H1 (cell line): ENCODE measurements around the gene KIF5C. TPM values are rescaled to one million over a fixed set of nuclear protein-coding genes. Genes with fewer than 3 reads are reported as not detected.

ENCODE experiments used
- CTCF ChIA-PET: fragments of 300-600 bp; sonication (Branson Sonifier 250); formaldehyde crosslinking; loops from one replicate; lab custom pipeline; 2021; ENCODE audit not compliant: partially characterized antibody; lab: Charles Lee
- POLR2A ChIA-PET: fragments of 300-600 bp; sonication (Branson Sonifier 250); formaldehyde crosslinking; loops from one replicate; lab custom pipeline; 2021; ENCODE audit warnings: inconsistent platforms; ENCODE audit not compliant: partially characterized antibody; lab: Charles Lee
- DNase-seq, 2 experiments: peaks; one replicate each; pipeline versions ENCODE4 v3.0.0 to v3.0.0-alpha.2; 2010 to 2022; ENCODE audit warnings: low spot score in 2 of 2, low read depth in 1 of 2, mixed read lengths in 1 of 2
- FAIRE-seq: peaks from 2 replicates; lab custom pipeline; 2011; peaks lifted over from hg19 to GRCh38; lab: Jason Lieb, UNC
- H2AFZ ChIP-seq: 2 replicates; pipeline ENCODE4 v1.8.1; 2012; ENCODE audit warnings: low read length, inconsistent platforms
- H2AK5ac ChIP-seq: 2 replicates; pipeline ENCODE4 v1.6.1; 2013; ENCODE audit warnings: low read depth, low read length
- H2BK120ac ChIP-seq: replicated peaks from 2 replicates; pipeline ENCODE3; 2013; ENCODE audit warnings: low read depth, low read length, inconsistent platforms
- H2BK12ac ChIP-seq: 2 replicates; pipeline ENCODE4 v1.6.1; 2013; ENCODE audit warnings: low read depth, low read length
- H2BK15ac ChIP-seq: 2 replicates; pipeline ENCODE4 v1.6.1; 2013; ENCODE audit warnings: low read length
- H2BK20ac ChIP-seq: 2 replicates; pipeline ENCODE4 v1.6.1; 2013; ENCODE audit warnings: low read length
- H2BK5ac ChIP-seq: 2 replicates; pipeline ENCODE4 v1.6.1; 2013; ENCODE audit warnings: low read depth, low read length
- H3K14ac ChIP-seq: 2 replicates; pipeline ENCODE4 v1.6.1; 2013; ENCODE audit warnings: inconsistent platforms; ENCODE audit not compliant: insufficient read length
- H3K18ac ChIP-seq: 2 replicates; pipeline ENCODE4 v1.6.1; 2013; ENCODE audit warnings: low read length; ENCODE audit errors: extremely low read depth
- H3K23ac ChIP-seq: 2 replicates; pipeline ENCODE4 v1.6.1; 2013; ENCODE audit warnings: inconsistent platforms; ENCODE audit not compliant: insufficient read length
- H3K23me2 ChIP-seq: 2 replicates; pipeline ENCODE4 v1.6.1; 2013; ENCODE audit warnings: low read depth, low read length
- H3K27ac ChIP-seq: 2 replicates; pipeline ENCODE4 v1.6.1; 2011; ENCODE audit warnings: low read depth, low read length, inconsistent platforms
- H3K27me3 ChIP-seq, 4 experiments: replicated peaks in 1 of 4; 1 replicate in 1 of 4; 2 replicates in 3 of 4; pipeline versions ENCODE4 v1.6.1 to v1.8.1; 2011 to 2013; ENCODE audit warnings: low read length in 3 of 4, mild to moderate bottlenecking in 3 of 4, inconsistent platforms in 2 of 4, mixed read lengths in 2 of 4, moderate library complexity in 1 of 4; ENCODE audit not compliant: control insufficient read depth in 3 of 4, insufficient read depth in 3 of 4; ENCODE audit errors: extremely low read depth in 1 of 4
- H3K36me3 ChIP-seq, 4 experiments: 2 replicates each; pipeline versions ENCODE4 v1.6.1 to v1.8.1; 2011 to 2013; ENCODE audit warnings: mild to moderate bottlenecking in 4 of 4, low read length in 3 of 4, moderate library complexity in 2 of 4, control low read depth in 1 of 4, inconsistent platforms in 1 of 4; ENCODE audit not compliant: insufficient read depth in 4 of 4, control insufficient read depth in 2 of 4
- H3K4ac ChIP-seq: replicated peaks from 2 replicates; pipeline ENCODE3; 2013; ENCODE audit warnings: low read length, low read depth, mixed read lengths, inconsistent platforms; ENCODE audit not compliant: insufficient read length
- H3K4me1 ChIP-seq, 4 experiments: replicated peaks in 1 of 4; 1 replicate in 1 of 4; 2 replicates in 3 of 4; pipeline versions ENCODE4 v1.6.1 to v1.8.1; 2011 to 2013; ENCODE audit warnings: low read length in 3 of 4, inconsistent platforms in 2 of 4, mixed read lengths in 1 of 4; ENCODE audit not compliant: insufficient read depth in 4 of 4, control insufficient read depth in 3 of 4
- H3K4me2 ChIP-seq, 2 experiments: 2 replicates each; pipeline versions ENCODE4 v1.6.1 to v1.8.1; 2011 to 2013; ENCODE audit warnings: low read depth in 2 of 2, low read length in 2 of 2, control low read depth in 1 of 2, inconsistent platforms in 1 of 2, mild to moderate bottlenecking in 1 of 2; ENCODE audit not compliant: insufficient read depth in 1 of 2
- H3K4me3 ChIP-seq, 4 experiments: fragments of 200-600, 300-600 bp in 1 of 4; sonication (generic), shearing (Covaris generic), sonication (Bioruptor Twin) in 1 of 4; 2 replicates each; pipeline versions ENCODE4 v1.5.1 to v1.8.1; 2011 to 2016; ENCODE audit warnings: low read length in 4 of 4, low read depth in 3 of 4, control low read depth in 2 of 4, inconsistent platforms in 2 of 4, mild to moderate bottlenecking in 2 of 4, mixed read lengths in 1 of 4, moderate library complexity in 1 of 4; ENCODE audit not compliant: insufficient read depth in 2 of 4; ENCODE audit errors: extremely low read depth in 1 of 4
- H3K56ac ChIP-seq: replicated peaks from 2 replicates; pipeline ENCODE3; 2013; ENCODE audit warnings: low read depth, mild to moderate bottlenecking, mixed read lengths, low read length, inconsistent platforms; ENCODE audit not compliant: insufficient read length
- H3K79me1 ChIP-seq: 2 replicates; pipeline ENCODE4 v1.6.1; 2013; ENCODE audit warnings: low read depth, low read length, control low read depth
- H3K79me2 ChIP-seq, 2 experiments: 2 replicates each; pipeline versions ENCODE4 v1.6.1 to v1.8.1; 2012 to 2013; ENCODE audit warnings: low read length in 2 of 2, mild to moderate bottlenecking in 2 of 2, inconsistent platforms in 1 of 2; ENCODE audit not compliant: insufficient read depth in 2 of 2, control insufficient read depth in 1 of 2
- H3K9ac ChIP-seq, 4 experiments: replicated peaks in 1 of 4; 1 replicate in 1 of 4; 2 replicates in 3 of 4; pipeline versions ENCODE4 v1.6.1 to v1.8.1; 2011 to 2013; ENCODE audit warnings: low read depth in 3 of 4, low read length in 3 of 4, control low read depth in 2 of 4, mild to moderate bottlenecking in 2 of 4, moderate library complexity in 2 of 4, inconsistent platforms in 1 of 4; ENCODE audit errors: extremely low read depth in 1 of 4
- H3K9me3 ChIP-seq, 2 experiments: 2 replicates each; pipeline versions ENCODE4 v1.6.1 to v1.8.1; 2012 to 2013; ENCODE audit warnings: mild to moderate bottlenecking in 2 of 2, moderate library complexity in 2 of 2, control low read depth in 1 of 2, inconsistent platforms in 1 of 2, low read depth in 1 of 2, low read length in 1 of 2, mixed read lengths in 1 of 2; ENCODE audit not compliant: insufficient read depth in 2 of 2
- H4K20me1 ChIP-seq, 2 experiments: replicated peaks in 1 of 2; 2 replicates each; pipeline versions ENCODE3 to v1.8.1; 2011 to 2013; ENCODE audit warnings: inconsistent platforms in 2 of 2, low read length in 2 of 2, mild to moderate bottlenecking in 1 of 2; ENCODE audit not compliant: insufficient read depth in 2 of 2, control insufficient read depth in 1 of 2
- H4K5ac ChIP-seq: 2 replicates; pipeline ENCODE4 v1.6.1; 2013; ENCODE audit warnings: low read length, low read depth, mixed read lengths, inconsistent platforms; ENCODE audit not compliant: insufficient read length
- H4K8ac ChIP-seq: 2 replicates; pipeline ENCODE4 v1.8.0; 2013; ENCODE audit warnings: mild to moderate bottlenecking, moderate library complexity, low read length, inconsistent platforms; ENCODE audit not compliant: insufficient read depth; ENCODE audit errors: extremely low read depth
- H4K91ac ChIP-seq: replicated peaks from 2 replicates; pipeline ENCODE3; 2013; ENCODE audit warnings: low read length, mixed read lengths, inconsistent platforms; ENCODE audit not compliant: insufficient read length
- CBX8 ChIP-seq: fragments of 300-800, 300-1000 bp; sonication (generic); IDR thresholded peaks from 2 replicates; pipeline ENCODE4 v1.7.1; 2016; ENCODE audit warnings: low read depth, low read length, borderline replicate concordance
- CEBPB ChIP-seq: IDR thresholded peaks from 2 replicates; pipeline ENCODE4 v1.6.1; 2012; ENCODE audit warnings: low read depth, low read length
- CTBP2 ChIP-seq: IDR thresholded peaks from 2 replicates; pipeline ENCODE4 v1.7.0; 2011; ENCODE audit warnings: borderline replicate concordance, mild to moderate bottlenecking, moderate library complexity, mixed read lengths, low read length; ENCODE audit not compliant: insufficient read depth, insufficient read length
- PHF8 ChIP-seq: fragments of 200-600 bp; sonication (generic); conservative IDR thresholded peaks from 2 replicates; pipeline ENCODE4 v1.7.1; 2012; ENCODE audit warnings: low read depth, mild to moderate bottlenecking, inconsistent platforms, low read length, moderate library complexity
- RBBP5 ChIP-seq: IDR thresholded peaks from 2 replicates; pipeline ENCODE4 v1.7.1; 2012; ENCODE audit warnings: low read depth, mild to moderate bottlenecking, inconsistent platforms, low read length, moderate library complexity, borderline replicate concordance
- SRF ChIP-seq: IDR thresholded peaks from 2 replicates; pipeline ENCODE4 v1.6.1; 2011; ENCODE audit warnings: mild to moderate bottlenecking, low read depth, low read length, moderate library complexity
- TAF1 ChIP-seq: IDR thresholded peaks from 2 replicates; pipeline ENCODE4 v1.6.1; 2011; ENCODE audit warnings: mild to moderate bottlenecking, low read depth, low read length
- YY1 ChIP-seq: IDR thresholded peaks from 2 replicates; pipeline ENCODE4 v1.6.1; 2011; ENCODE audit warnings: low read depth, mild to moderate bottlenecking, low read length
- WGBS, 2 experiments: shearing (Covaris generic) in 1 of 2; methylation state at CpG; one replicate each; pipeline versions ENCODE4 v1.1.6 to v1.1.7; 2013 to 2015; ENCODE audit warnings: low lambda C conversion rate in 2 of 2, mixed read lengths in 2 of 2, inconsistent platforms in 1 of 2, low coverage in 1 of 2, missing lambda C conversion rate in 1 of 2; ENCODE audit not compliant: insufficient replicate concordance in 2 of 2, insufficient coverage in 1 of 2, insufficient read length in 1 of 2; ENCODE audit errors: extremely low coverage in 1 of 2, missing lambda C conversion rate in 1 of 2; 5-methylcytosine and 5-hydroxymethylcytosine counted together
- polyA plus RNA-seq, 7 experiments: library from polyadenylated mRNA; depleted of rRNA in 3 of 7; stranded (reverse) in 5 of 7; unstranded in 2 of 7; fragments of >200 nt in 5 of 7; fragments of 200-250 nt in 2 of 7; gene quantifications; 1 replicate in 5 of 7; 2 replicates in 1 of 7; 4 replicates in 1 of 7; pipeline versions ENCODE4 v1.2.1 to v1.2.3, GENCODE V29; 2011 to 2013; ENCODE audit warnings: missing spikeins in 2 of 7, mixed read lengths in 2 of 7
- total RNA-seq: library from RNA; stranded (reverse); fragmentation: NEBNext Ultra II Directional; extraction: Animal tissue kit (Norgen Biotek cat#: 25700); gene quantifications from 2 replicates; pipeline ENCODE4 v1.2.1, GENCODE V29; 2021
- TF ChIP-seq, protein P1 (sequence below): IDR thresholded peaks from 2 replicates; pipeline ENCODE4 v1.6.1; 2012; ENCODE audit warnings: inconsistent platforms
- TF ChIP-seq, protein P2 (sequence below): IDR thresholded peaks from 2 replicates; pipeline ENCODE4 v1.6.1; 2011; ENCODE audit warnings: low read depth, mild to moderate bottlenecking, low read length; ENCODE audit not compliant: insufficient read depth

Gene KIF5C
- total and polyA plus RNA-seq, 2 of the 8 experiments (the other 6 are each of a cell fraction or from before 2014, with no cell fraction given): 16.3 to 66.4 TPM

DNA sequence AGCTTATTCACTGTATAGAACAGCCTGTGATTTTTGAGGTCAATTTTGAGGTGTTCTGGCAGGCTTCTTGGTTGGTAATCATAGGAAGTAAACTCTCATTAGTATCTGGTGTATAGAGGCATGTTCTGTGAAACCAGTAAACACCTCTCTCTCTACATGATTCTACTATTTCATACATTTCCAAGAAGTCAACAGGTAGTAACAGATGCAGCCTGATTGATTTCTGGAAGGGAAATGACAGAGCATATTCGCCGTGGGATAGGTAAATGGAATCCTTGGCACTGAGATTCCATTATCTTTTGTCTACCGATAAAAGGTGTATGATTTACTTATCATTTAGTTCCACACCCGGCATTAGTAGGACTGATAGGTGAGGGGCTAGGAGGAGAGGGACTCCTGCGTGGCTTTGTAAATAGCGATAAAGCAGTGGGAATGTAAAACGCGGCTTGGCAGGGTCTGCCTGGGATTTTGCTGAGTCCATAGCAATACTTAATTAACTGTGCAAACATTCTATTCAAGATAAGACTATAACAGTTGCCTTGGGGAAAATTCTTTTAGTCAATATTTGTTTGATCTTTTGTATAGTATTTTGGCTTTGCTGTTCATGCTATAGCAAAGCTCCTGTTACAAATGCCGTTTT, 195.8 kb downstream of the KIF5C start:
- Histone ChIP-seq H2AFZ (no peak overlapping the region), H2BK15ac (no peak overlapping the region), H3K27ac (no peak overlapping the region), H2BK120ac (no peak overlapping the region), H3K4me3 (no peak overlapping the region), H3K23ac (no peak overlapping the region), H3K27me3 (no peaks in the 10 kb centered on the region), H4K5ac (no peak overlapping the region), H4K8ac (no peak overlapping the region), H3K56ac (no peak overlapping the region), H4K20me1 (no peaks in the 10 kb centered on the region), H2BK5ac (no peak overlapping the region), H3K36me3 (no peaks in the 10 kb centered on the region), H4K91ac (no peak overlapping the region), H3K14ac (no peak overlapping the region), H3K18ac (no peak overlapping the region), H2AK5ac (no peak overlapping the region), H3K4me2 (no peak overlapping the region), H3K9me3 (no peaks in the 10 kb centered on the region), H2BK20ac (no peak overlapping the region), H3K23me2 (no peaks in the 10 kb centered on the region), H2BK12ac (no peak overlapping the region), H3K9ac (no peak overlapping the region), H3K79me2 (no peaks in the 10 kb centered on the region), H3K4me1 (no peaks in the 10 kb centered on the region; a peak in 1 of 7 replicates), H3K79me1 (no peaks in the 10 kb centered on the region), H3K4ac (no peak overlapping the region)
- FAIRE-seq (no peak), DNase-seq (no peak)
- 77% methylated on average over 9 of the region's 9 CpGs; no CpG with 5 or more reads in 1 of the 2 experiments for WGBS, 2 experiments
- ChIA-PET POLR2A (no interaction called here), CTCF (interaction anchor here (1.0 to 1.2 kb wide), 2 partner anchors 18 to 53 kb away, joined by 3 to 6 read pairs; no protein-coding TSS in a partner anchor)
- TF ChIP-seq SRF (no peak), CBX8 (no peak), PHF8 (no peak), TAF1 (no peak), RBBP5 (no peak), YY1 (no peak), CTBP2 (no peak), CEBPB (no peak)
- TF ChIP-seq, protein P1, sequence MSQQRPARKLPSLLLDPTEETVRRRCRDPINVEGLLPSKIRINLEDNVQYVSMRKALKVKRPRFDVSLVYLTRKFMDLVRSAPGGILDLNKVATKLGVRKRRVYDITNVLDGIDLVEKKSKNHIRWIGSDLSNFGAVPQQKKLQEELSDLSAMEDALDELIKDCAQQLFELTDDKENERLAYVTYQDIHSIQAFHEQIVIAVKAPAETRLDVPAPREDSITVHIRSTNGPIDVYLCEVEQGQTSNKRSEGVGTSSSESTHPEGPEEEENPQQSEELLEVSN: no peak
- TF ChIP-seq, protein P2, sequence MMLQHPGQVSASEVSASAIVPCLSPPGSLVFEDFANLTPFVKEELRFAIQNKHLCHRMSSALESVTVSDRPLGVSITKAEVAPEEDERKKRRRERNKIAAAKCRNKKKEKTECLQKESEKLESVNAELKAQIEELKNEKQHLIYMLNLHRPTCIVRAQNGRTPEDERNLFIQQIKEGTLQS: no peak
